H1 (cell line): Measurements from ENCODE around the gene ST6GALNAC3. TPM values are rescaled to one million over a fixed set of nuclear protein-coding genes. Genes with fewer than 3 reads are reported as not detected.

ENCODE experiments used
- BRCA1 ChIP-seq: IDR thresholded peaks from 2 replicates; pipeline ENCODE4 v1.6.1; 2012; ENCODE audit warnings: low read depth, low read length, improper control_type of control experiment
- CHD1 ChIP-seq: IDR thresholded peaks from 2 replicates; pipeline ENCODE4 v1.6.1; 2012; ENCODE audit warnings: low read depth, low read length, improper control_type of control experiment
- CHD7 ChIP-seq: fragments of 300-600 bp; sonication (generic); IDR thresholded peaks from 2 replicates; pipeline ENCODE4 v1.7.1; 2012; ENCODE audit warnings: low read length, moderate library complexity, mild to moderate bottlenecking, inconsistent platforms; ENCODE audit not compliant: insufficient replicate concordance
- NRF1 ChIP-seq: IDR thresholded peaks from 2 replicates; pipeline ENCODE4 v1.6.1; 2011; ENCODE audit warnings: mild to moderate bottlenecking, low read depth, low read length, improper control_type of control experiment
- PHF8 ChIP-seq: fragments of 200-600 bp; sonication (generic); conservative IDR thresholded peaks from 2 replicates; pipeline ENCODE4 v1.7.1; 2012; ENCODE audit warnings: low read depth, mild to moderate bottlenecking, inconsistent platforms, low read length, moderate library complexity
- POLR2A ChIP-seq, 2 experiments: IDR thresholded peaks; 1 replicate in 1 of 2; 2 replicates in 1 of 2; pipeline ENCODE4 v1.6.1; 2011; ENCODE audit warnings: low read depth in 2 of 2, low read length in 2 of 2, mild to moderate bottlenecking in 2 of 2; ENCODE audit errors: control extremely low read depth in 1 of 2
- RBBP5 ChIP-seq: IDR thresholded peaks from 2 replicates; pipeline ENCODE4 v1.7.1; 2012; ENCODE audit warnings: low read depth, mild to moderate bottlenecking, inconsistent platforms, low read length, moderate library complexity, borderline replicate concordance
- TBP ChIP-seq: IDR thresholded peaks from 2 replicates; pipeline ENCODE4 v1.6.1; 2011; ENCODE audit warnings: low read depth, low read length, improper control_type of control experiment
- polyA plus RNA-seq, 7 experiments: library from polyadenylated mRNA; depleted of rRNA in 3 of 7; stranded (reverse) in 5 of 7; unstranded in 2 of 7; fragments of >200 nt in 5 of 7; fragments of 200-250 nt in 2 of 7; gene quantifications; 1 replicate in 5 of 7; 2 replicates in 1 of 7; 4 replicates in 1 of 7; pipeline versions ENCODE4 v1.2.1 to v1.2.3, GENCODE V29; 2011 to 2013; ENCODE audit warnings: missing spikeins in 2 of 7, mixed read lengths in 2 of 7
- total RNA-seq: library from RNA; stranded (reverse); fragmentation: NEBNext Ultra II Directional; extraction: Animal tissue kit (Norgen Biotek cat#: 25700); gene quantifications from 2 replicates; pipeline ENCODE4 v1.2.1, GENCODE V29; 2021

ST6GALNAC3 gene
- total and polyA plus RNA-seq, 2 of the 8 experiments (the other 6 are each of a cell fraction or from before 2014, with no cell fraction given), result 4.9 to 19.0 TPM

DNA sequence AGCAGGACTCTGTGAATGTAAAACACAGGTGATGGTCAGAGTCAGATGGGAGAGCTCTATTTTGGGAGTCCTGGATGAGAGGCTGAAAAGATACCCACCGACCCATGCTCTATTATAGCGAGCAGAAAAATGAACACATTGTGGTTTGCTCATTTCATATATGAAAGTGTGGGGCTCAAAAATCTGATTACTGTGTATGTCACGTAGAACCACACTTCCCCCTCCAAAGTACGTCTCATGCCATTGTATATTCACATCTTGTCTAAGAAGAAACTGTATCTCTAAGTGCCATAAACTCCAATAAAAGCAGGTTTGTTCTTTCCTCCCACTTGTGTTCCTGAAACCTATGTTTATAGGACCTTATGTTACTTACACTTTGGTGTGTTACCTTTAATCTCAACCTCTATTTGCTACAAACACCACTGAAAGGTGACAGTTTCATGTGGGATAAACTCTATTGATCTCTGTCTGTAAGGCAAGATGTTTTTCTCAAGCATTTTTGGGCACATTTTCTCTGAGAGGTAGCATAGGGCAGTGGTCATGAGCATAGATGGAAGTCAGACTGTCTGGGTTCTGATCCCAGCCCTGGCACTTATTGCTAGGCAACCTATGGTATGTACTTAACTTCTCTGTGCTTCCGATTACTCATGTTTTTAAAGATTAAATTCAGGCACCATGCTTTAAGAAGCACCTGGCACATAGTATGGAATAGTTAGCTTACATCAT is 214.4 kb downstream of the ST6GALNAC3 start (continued):
- TF ChIP-seq CHD7, result no peak
- no peak for TF ChIP-seq TBP
- TF ChIP-seq RBBP5, result no peak
- TF ChIP-seq BRCA1, result no peak
- no peak for TF ChIP-seq NRF1
- no peak for TF ChIP-seq PHF8
- no peak for TF ChIP-seq POLR2A (IDR thresholded peaks at IDR 0.05; ENCODE audit: control extremely low read depth in 1 of 2, low read depth in 2 of 2, low read length in 2 of 2)
- no peak for TF ChIP-seq CHD1
